ENCODE results near the gene LY9.
"Not testable (repeated sequence)": the region's sequence is repeated elsewhere in the genome, so short reads cannot be mapped to it uniquely, and the experiment has no call there.

LY9 gene

DNA sequence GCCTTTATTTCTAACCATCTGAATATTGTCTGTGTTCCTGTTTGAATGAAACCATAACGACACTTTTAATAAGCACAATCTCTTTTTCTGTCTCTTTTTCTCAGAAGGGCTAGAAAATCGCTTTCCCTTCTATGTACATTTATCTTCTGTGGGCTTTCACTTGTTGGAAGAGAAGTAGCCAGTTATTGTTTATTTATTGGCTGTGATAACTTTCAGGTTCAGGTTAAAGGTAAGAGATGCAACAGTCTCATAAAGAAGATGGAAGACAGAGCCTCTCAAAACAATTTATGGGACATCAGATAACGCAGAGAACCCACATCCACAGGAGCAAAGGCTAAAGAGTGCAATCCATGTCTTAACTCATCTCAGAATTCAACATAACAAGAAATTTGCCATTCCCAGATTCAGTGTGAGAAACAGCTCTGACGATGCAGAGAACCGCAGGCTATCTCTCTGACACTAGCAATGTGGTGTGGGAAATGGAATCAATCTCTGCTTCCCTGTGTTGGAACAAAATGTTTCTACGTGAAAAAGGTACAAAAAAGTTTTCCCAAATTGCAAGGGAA lies 70.8 kb downstream of the LY9 start:
- no peak for DNase-seq

GRCh38 chr1:160867651-160868050 lies 71.7 kb downstream of the LY9 start:
- not testable (repeated sequence) for DNase-seq

GRCh38 chr1:160868141-160868540 lies 72.2 kb downstream of the LY9 start:
- peak; percentile 22 for DNase-seq

DNA sequence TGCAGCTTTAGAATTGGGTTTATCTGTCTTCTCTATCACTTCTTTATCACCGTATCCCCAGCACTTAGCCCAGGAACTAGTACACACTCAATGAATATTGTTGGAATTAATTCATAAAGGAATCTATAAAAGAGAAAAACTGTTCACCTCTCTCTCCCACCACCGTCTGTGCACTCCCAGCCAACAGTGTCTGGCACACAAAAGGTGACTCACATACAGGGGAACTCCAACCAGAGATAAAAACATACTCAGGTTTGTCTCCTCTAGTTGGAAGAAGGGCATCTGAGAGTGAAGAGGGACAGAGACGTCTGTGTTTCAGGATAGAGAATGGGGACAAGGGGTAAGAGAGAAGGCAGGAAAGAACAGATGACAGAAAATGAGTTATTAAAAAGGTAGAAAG lies 79.0 kb downstream of the LY9 start:
- DNase-seq: no peak

- DNase-seq: not testable (repeated sequence)
Observed at GRCh38 chr1:160875591-160875990, 79.6 kb downstream of the LY9 start.

GRCh38 chr1:160876311-160876710 lies 80.3 kb downstream of the LY9 start:
- DNase-seq: no peak

GRCh38 chr1:160877221-160877620 lies 81.2 kb downstream of the LY9 start:
- no peak for DNase-seq

Measured in suppressor macrophage treated with lipopolysaccharide for 4 hours (primary cell).